Measurements from ENCODE around the gene LETM1.

The LETM1 gene

GRCh38 chr4:1762264-1763010 is 93.5 kb downstream of the LETM1 start:
- DNase-seq (ENCODE audit: low spot score): no peak

Measured in AG08396 (cell line).